NCI-H2081 (cell line): ENCODE measurements around the gene TPCN2.
A peak's percentile ranks its signal among the peaks of the same experiment; 100 is the strongest.

Experiments
- DNase-seq, 2 experiments: peaks; one replicate each; lab custom pipeline; 2025; lab: John Stamatoyannopoulos, UW

Gene TPCN2

DNA sequence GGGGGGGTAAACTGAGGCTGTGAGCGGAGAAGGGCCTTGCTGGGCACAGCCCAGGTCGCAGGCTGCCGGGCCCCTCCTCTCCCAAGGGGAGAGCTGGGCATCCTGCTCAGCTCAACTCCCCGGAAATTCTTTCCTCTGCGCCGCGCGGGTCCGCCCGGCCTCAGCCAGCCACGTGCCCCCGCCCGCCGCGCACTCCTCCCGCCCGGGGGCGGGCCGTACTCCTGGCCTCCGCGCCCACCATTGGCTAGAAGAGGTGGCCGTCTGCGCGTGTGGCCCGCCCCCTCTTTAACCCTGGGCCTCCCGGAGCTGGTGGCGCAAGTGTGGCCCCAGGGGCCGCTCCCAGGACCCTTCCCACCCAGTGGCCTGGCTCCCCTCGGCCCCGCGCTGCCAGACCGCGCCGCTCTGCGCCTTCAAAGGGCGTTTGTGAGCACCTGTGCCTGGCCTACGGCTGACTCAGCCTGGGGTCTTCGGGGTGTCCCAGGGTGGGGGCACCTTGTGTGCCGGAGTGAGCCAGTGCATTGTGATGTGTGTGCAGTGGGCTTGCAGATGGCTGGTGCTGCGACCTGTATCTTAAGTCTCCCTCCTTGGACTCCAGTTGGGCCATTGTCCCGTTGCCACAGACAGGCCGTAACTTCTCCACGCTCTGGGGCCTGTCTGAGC, 37.6 kb upstream of the TPCN2 start:
- DNase-seq, result peak; percentile 17 to 46

- DNase-seq, result no peak
These were observed 37.1 kb upstream of the TPCN2 start for GRCh38 chr11:69011624-69012091.

GRCh38 chr11:69012092-69013008, 36.4 kb upstream of the TPCN2 start:
- no peak for DNase-seq

- no peak for DNase-seq
These were observed 35.5 kb upstream of the TPCN2 start, which contains the start of gene MRGPRF for GRCh38 chr11:69013009-69013951. MRGPRF (minus strand) TSS chr11:69013246; CDS start chr11:69009901, 3,345 bp downstream.

- DNase-seq, result no peak
These were observed 34.5 kb upstream of the TPCN2 start for GRCh38 chr11:69014084-69014851.

GRCh38 chr11:69014898-69015549, 33.7 kb upstream of the TPCN2 start:
- no peak for DNase-seq

GRCh38 chr11:69017951-69018350, 30.8 kb upstream of the TPCN2 start:
- DNase-seq, result no peak

DNA sequence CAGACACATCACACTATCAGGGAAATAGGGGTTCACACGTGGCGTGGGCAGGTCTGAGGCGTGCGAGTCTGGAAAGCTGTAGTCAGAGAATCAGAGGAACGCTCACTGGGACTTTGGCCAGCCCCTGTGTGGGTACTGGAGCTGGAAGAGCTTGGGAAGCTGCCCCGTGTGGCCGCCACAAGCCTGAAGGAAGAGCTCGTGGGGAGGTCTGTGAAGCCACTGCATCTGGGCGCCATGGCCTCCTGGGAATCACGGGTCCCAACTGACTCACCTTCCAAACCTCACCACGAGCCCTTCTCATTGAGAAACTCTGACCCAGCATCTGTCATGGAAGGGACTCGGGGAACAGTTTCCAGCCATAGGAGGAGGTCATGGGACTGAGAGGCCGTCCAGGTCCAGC, 29.8 kb upstream of the TPCN2 start:
- DNase-seq, result no peak

- no peak for DNase-seq
These were observed 26.5 kb upstream of the TPCN2 start for GRCh38 chr11:69022260-69022659.

GRCh38 chr11:69024509-69024908, 24.2 kb upstream of the TPCN2 start:
- no peak for DNase-seq

- no peak for DNase-seq
These were observed 20.9 kb upstream of the TPCN2 start for GRCh38 chr11:69027704-69028372.

DNA sequence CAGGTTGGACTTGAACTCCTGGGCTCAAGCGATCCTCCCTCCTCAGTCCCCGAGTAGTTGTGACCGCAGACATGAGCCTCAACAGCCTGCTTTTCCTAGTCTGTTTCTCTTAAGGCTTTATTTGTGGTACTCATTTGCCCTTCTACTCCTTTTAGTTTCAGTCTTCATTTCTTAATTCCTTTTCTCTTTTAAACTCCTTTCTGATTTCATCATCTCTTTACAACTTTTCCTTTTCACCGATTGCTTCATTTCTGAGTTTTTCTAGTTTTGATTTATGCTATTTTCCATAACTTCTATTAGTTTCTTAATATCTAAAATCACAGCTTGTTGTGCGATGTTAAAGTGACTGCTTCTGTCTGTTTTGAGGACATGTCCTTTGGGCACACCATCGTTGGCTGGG, 18.4 kb upstream of the TPCN2 start:
- DNase-seq, result no peak

DNA sequence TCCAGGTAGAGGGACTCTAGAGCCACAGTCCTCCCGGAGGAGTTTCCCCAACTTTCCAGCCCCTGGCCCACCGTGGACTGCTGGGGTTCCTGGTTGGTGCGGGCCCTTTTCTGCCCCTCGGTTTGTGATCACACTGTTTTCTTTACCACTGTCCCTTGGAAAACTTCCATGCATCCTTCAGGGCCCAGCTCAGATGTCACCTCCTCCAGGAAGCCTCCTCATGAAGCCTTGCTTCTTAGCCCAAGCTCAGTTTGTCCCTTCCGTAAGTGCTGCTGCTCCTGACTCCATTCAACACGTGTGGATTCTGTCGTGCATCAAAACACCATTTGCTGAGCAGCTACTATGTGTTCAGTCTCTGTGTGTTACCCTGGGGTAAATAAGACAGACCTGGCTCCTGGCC, 15.9 kb upstream of the TPCN2 start:
- DNase-seq, result no peak

GRCh38 chr11:69033431-69033830, 15.3 kb upstream of the TPCN2 start:
- no peak for DNase-seq

DNA sequence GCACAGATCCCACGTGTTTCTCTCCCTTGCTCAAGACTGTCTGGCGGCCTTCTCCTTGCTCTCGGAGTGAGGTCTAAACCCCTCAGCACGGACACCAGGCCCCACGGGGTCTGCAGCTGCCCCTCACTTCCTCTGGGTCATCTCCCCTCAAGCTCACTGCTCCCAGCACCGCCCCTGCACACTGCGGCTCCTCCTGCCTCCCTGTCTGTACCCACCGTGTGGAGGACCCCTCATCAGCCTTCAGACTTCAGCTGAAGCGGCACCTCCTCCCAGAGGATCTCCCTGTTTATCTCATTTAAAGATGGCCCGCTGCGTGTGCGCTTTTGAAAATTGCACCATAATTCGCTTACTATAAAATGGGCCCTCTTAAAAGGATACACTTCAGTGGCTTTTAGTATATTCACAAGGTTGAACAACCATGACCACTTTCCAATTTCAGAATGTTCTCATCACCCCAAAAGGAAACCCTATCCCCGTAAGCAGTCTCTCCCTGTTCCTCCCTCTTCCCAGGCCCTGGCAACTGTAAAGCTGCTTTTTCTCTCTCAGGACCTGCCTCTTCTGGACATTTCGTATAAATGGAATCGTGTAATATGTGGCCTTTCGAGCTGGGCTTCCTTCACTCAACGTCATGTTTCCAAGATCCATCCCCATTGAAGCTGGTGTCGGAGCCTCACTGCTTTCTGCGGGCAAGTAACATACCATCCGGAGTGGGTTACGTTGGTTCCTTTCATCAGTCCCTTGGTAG, 14.4 kb upstream of the TPCN2 start:
- DNase-seq, result no peak

GRCh38 chr11:69035150-69035945, 13.4 kb upstream of the TPCN2 start:
- no peak for DNase-seq

DNA sequence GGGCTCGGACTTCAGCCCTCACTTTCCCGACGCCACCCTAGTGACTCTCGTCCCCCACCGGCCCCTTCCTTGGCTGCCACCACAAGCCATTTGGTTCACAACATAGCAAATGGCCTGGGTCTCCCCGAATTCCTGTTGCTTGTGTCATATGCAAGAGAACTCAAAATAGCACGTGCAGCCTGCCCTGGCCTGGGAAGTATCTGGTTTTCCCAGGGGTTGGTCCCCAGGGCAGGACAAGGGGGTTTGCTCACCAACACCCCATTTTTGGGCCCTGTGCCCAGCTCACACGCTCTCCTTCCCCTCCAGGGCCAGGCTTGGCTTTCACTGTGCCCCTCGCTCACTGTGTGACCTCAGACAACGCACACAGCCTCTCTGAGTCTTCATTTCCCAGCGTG, 12.8 kb upstream of the TPCN2 start:
- no peak for DNase-seq

GRCh38 chr11:69037074-69037473, 11.7 kb upstream of the TPCN2 start:
- no peak for DNase-seq

GRCh38 chr11:69037544-69037943, 11.2 kb upstream of the TPCN2 start:
- no peak for DNase-seq
